Measurements from ENCODE around the gene RDH13.

The RDH13 gene

GRCh38 chr19:55092423-55093318 is 29.7 kb upstream of the RDH13 start:
- Histone ChIP-seq H3K4me3 (no peak overlapping the region), H3K27ac (no peak overlapping the region)

GRCh38 chr19:55091955-55092354 is 29.0 kb upstream of the RDH13 start:
- no peak overlapping the region for H3K4me3 ChIP-seq
- H3K27ac ChIP-seq = no peak overlapping the region

GRCh38 chr19:55091126-55091910 is 28.4 kb upstream of the RDH13 start:
- no peak overlapping the region for H3K27ac ChIP-seq
- no peak overlapping the region for H3K4me3 ChIP-seq

GRCh38 chr19:55090564-55090963 is 27.6 kb upstream of the RDH13 start:
- Histone ChIP-seq H3K4me3 (no peak overlapping the region), H3K27ac (no peak overlapping the region)

GRCh38 chr19:55089342-55089944 is 26.5 kb upstream of the RDH13 start:
- no peak overlapping the region for H3K4me3 ChIP-seq
- H3K27ac ChIP-seq = no peak overlapping the region

GRCh38 chr19:55088543-55089341 is 25.8 kb upstream of the RDH13 start:
- no peak overlapping the region for H3K4me3 ChIP-seq
- no peak overlapping the region for H3K27ac ChIP-seq

- H3K4me3 ChIP-seq = peak overlapping the region in 1 of 7 experiments; percentile 43
- H3K27ac ChIP-seq = no peak overlapping the region
These were observed 25.1 kb upstream of the RDH13 start for GRCh38 chr19:55088021-55088451.

- peak overlapping the region in 6 of 7 experiments; percentile 14 to 43 (median 27) for H3K4me3 ChIP-seq
- peak overlapping the region in 2 of 21 experiments; percentile 3 to 37 for H3K27ac ChIP-seq
These were observed 24.6 kb upstream of the RDH13 start for GRCh38 chr19:55087542-55087901.

GRCh38 chr19:55086730-55087541 is 24.0 kb upstream of the RDH13 start:
- peak overlapping the region; percentile 14 to 43 (median 24) for H3K4me3 ChIP-seq
- peak overlapping the region in 3 of 21 experiments; percentile 3 to 53 (median 37) for H3K27ac ChIP-seq

GRCh38 chr19:55085923-55086715 is 23.2 kb upstream of the RDH13 start:
- peak overlapping the region in 1 of 21 experiments; percentile 53 for H3K27ac ChIP-seq
- peak overlapping the region in 6 of 7 experiments; percentile 14 to 43 (median 27) for H3K4me3 ChIP-seq

GRCh38 chr19:55084416-55084815 is 21.5 kb upstream of the RDH13 start:
- H3K4me3 ChIP-seq = no peak overlapping the region
- no peak overlapping the region for H3K27ac ChIP-seq

- H3K4me3 ChIP-seq = no peak overlapping the region
- H3K27ac ChIP-seq = no peak overlapping the region
These were observed 20.3 kb upstream of the RDH13 start for GRCh38 chr19:55083004-55083850.

GRCh38 chr19:55082020-55082851 is 19.3 kb upstream of the RDH13 start:
- Histone ChIP-seq H3K27ac (peak overlapping the region in 2 of 21 experiments; percentile 12 to 72), H3K4me3 (peak overlapping the region in 6 of 7 experiments; percentile 2 to 56 (median 46))

GRCh38 chr19:55081770-55082019 is 18.7 kb upstream of the RDH13 start:
- peak overlapping the region in 3 of 21 experiments; percentile 12 to 77 (median 72) for H3K27ac ChIP-seq
- H3K4me3 ChIP-seq = peak overlapping the region in 6 of 7 experiments; percentile 2 to 56 (median 46)

GRCh38 chr19:55080968-55081769 is 18.2 kb upstream of the RDH13 start:
- Histone ChIP-seq H3K4me3 (peak overlapping the region; percentile 36 to 56 (median 44)), H3K27ac (peak overlapping the region in 14 of 21 experiments; percentile 1 to 80 (median 62))

Measured in skin epidermis (tissue), 12 donors.